Measurements from ENCODE around the gene ZNF777.
A peak's percentile ranks its signal among the peaks of the same experiment; 100 is the strongest.
"Not testable (repeated sequence)": the region's sequence is repeated elsewhere in the genome, so short reads cannot be mapped to it uniquely, and the experiment has no call there.

ZNF777 gene

GRCh38 chr7:149496642-149497391 lies 36.0 kb upstream of the ZNF777 start:
- Histone ChIP-seq H3K9me3 (no peaks in the 10 kb centered on the region), H3K27ac (peak overlapping the region; percentile 98), H3K9ac (peak overlapping the region; percentile 99), H3K4me2 (peak overlapping the region; percentile 94), H3K27me3 (no peaks in the 10 kb centered on the region), H3K36me3 (peaks cover 38% of the 10 kb centered on the region), H4K20me1 (peaks cover 32% of the 10 kb centered on the region), H3K4me3 (peak overlapping the region; percentile 95), H3K4me1 (peaks cover 23% of the 10 kb centered on the region)
- no peak for TF ChIP-seq Cebpa-rat (IDR thresholded peaks at IDR 0.05)

- Histone ChIP-seq H3K9ac (peak overlapping the region; percentile 99), H3K9me3 (no peaks in the 10 kb centered on the region), H3K4me1 (peaks cover 23% of the 10 kb centered on the region), H4K20me1 (peaks cover 32% of the 10 kb centered on the region), H3K36me3 (peaks cover 46% of the 10 kb centered on the region), H3K4me2 (peak overlapping the region; percentile 94), H3K27ac (no peak overlapping the region), H3K27me3 (no peaks in the 10 kb centered on the region), H3K4me3 (peak overlapping the region; percentile 95)
- TF ChIP-seq Cebpa-rat (IDR thresholded peaks at IDR 0.05): no peak
These were observed 35.2 kb upstream of the ZNF777 start for GRCh38 chr7:149495785-149496641.

- Histone ChIP-seq H3K27me3 (no peaks in the 10 kb centered on the region), H3K9ac (no peak overlapping the region), H3K9me3 (no peaks in the 10 kb centered on the region), H3K36me3 (peaks cover 58% of the 10 kb centered on the region), H4K20me1 (peaks cover 44% of the 10 kb centered on the region), H3K27ac (no peak overlapping the region), H3K4me1 (peaks cover 23% of the 10 kb centered on the region), H3K4me2 (peak overlapping the region; percentile 94; the same call in 1 of the 2 replicates), H3K4me3 (no peak overlapping the region)
- no peak for TF ChIP-seq Cebpa-rat (IDR thresholded peaks at IDR 0.05)
These were observed 34.0 kb upstream of the ZNF777 start for GRCh38 chr7:149494738-149495368.

- not testable (repeated sequence) for H3K27ac ChIP-seq, H3K9ac ChIP-seq, H3K27me3 ChIP-seq, H3K4me3 ChIP-seq, H3K4me2 ChIP-seq, H3K9me3 ChIP-seq
- H3K4me1 ChIP-seq: peaks cover 23% of the 10 kb centered on the region
- H4K20me1 ChIP-seq: peaks cover 51% of the 10 kb centered on the region
- peaks cover 63% of the 10 kb centered on the region for H3K36me3 ChIP-seq
These were observed 33.1 kb upstream of the ZNF777 start for GRCh38 chr7:149493975-149494374.

GRCh38 chr7:149493366-149493765 lies 32.5 kb upstream of the ZNF777 start:
- Histone ChIP-seq H3K4me3 (no peak overlapping the region), H3K4me1 (peaks cover 22% of the 10 kb centered on the region), H3K4me2 (no peak overlapping the region), H3K27me3 (no peaks in the 10 kb centered on the region), H3K36me3 (peaks cover 67% of the 10 kb centered on the region), H3K9ac (no peak overlapping the region), H3K27ac (no peak overlapping the region), H3K9me3 (no peaks in the 10 kb centered on the region), H4K20me1 (peaks cover 55% of the 10 kb centered on the region)
- no peak for TF ChIP-seq Cebpa-rat (IDR thresholded peaks at IDR 0.05)

GRCh38 chr7:149490083-149490760 lies 29.4 kb upstream of the ZNF777 start:
- Histone ChIP-seq H3K4me2 (no peak overlapping the region), H3K27me3 (no peaks in the 10 kb centered on the region), H3K36me3 (peaks cover 94% of the 10 kb centered on the region), H3K27ac (no peak overlapping the region), H3K4me3 (no peak overlapping the region), H3K9me3 (no peaks in the 10 kb centered on the region), H3K9ac (no peak overlapping the region), H3K4me1 (peaks cover 3% of the 10 kb centered on the region; the same call in 1 of the 2 replicates), H4K20me1 (peaks cover 54% of the 10 kb centered on the region)
- no peak for TF ChIP-seq Cebpa-rat (IDR thresholded peaks at IDR 0.05)

GRCh38 chr7:149489391-149490024 lies 28.6 kb upstream of the ZNF777 start:
- H3K4me2 ChIP-seq: no peak overlapping the region
- no peaks in the 10 kb centered on the region for H3K9me3 ChIP-seq
- peaks cover 92% of the 10 kb centered on the region for H3K36me3 ChIP-seq

GRCh38 chr7:149479568-149479967 lies 18.7 kb upstream of the ZNF777 start:
- Histone ChIP-seq H3K4me1 (no peaks in the 10 kb centered on the region), H3K27ac (no peak overlapping the region), H3K9ac (no peak overlapping the region), H3K4me3 (no peak overlapping the region), H3K4me2 (no peak overlapping the region), H3K36me3 (peaks cover 77% of the 10 kb centered on the region), H3K9me3 (peaks cover 20% of the 10 kb centered on the region), H4K20me1 (no peaks in the 10 kb centered on the region; the same call in 1 of the 2 replicates), H3K27me3 (no peaks in the 10 kb centered on the region)
- no peak for TF ChIP-seq Cebpa-rat (IDR thresholded peaks at IDR 0.05)

More at GRCh38 chr7:149489391-149490024, 28.6 kb upstream of the ZNF777 start:
- no peak for TF ChIP-seq Cebpa-rat (IDR thresholded peaks at IDR 0.05)
- peaks cover 47% of the 10 kb centered on the region for H4K20me1 ChIP-seq
- no peaks in the 10 kb centered on the region for H3K27me3 ChIP-seq
- H3K4me3 ChIP-seq: no peak overlapping the region
- no peak overlapping the region for H3K9ac ChIP-seq
- H3K4me1 ChIP-seq: no peaks in the 10 kb centered on the region
- H3K27ac ChIP-seq: no peak overlapping the region

GRCh38 chr7:149478754-149479153 lies 17.9 kb upstream of the ZNF777 start:
- H3K27ac ChIP-seq: no peak overlapping the region

More at GRCh38 chr7:149478754-149479153, 17.9 kb upstream of the ZNF777 start:
- peaks cover 85% of the 10 kb centered on the region for H3K36me3 ChIP-seq
- H3K27me3 ChIP-seq: no peaks in the 10 kb centered on the region
- H3K4me2 ChIP-seq: no peak overlapping the region
- TF ChIP-seq Cebpa-rat (IDR thresholded peaks at IDR 0.05): no peak
- H3K4me1 ChIP-seq: no peaks in the 10 kb centered on the region
- no peak overlapping the region for H3K9ac ChIP-seq
- peaks cover 20% of the 10 kb centered on the region for H3K9me3 ChIP-seq
- H4K20me1 ChIP-seq: peaks cover 7% of the 10 kb centered on the region; the same call in 1 of the 2 replicates
- no peak overlapping the region for H3K4me3 ChIP-seq
